ENCODE results near the gene RASGRP1. TPM values are rescaled to one million over a fixed set of nuclear protein-coding genes. Genes with fewer than 3 reads are reported as not detected.

The RASGRP1 gene
- polyA plus RNA-seq, 1 of the 3 experiments (the other 2 are of a cell fraction) = 0.03 TPM

- Histone ChIP-seq H3K4me2 (no peak overlapping the region), H3K9me3 (0 out of 2 replicates have a peak, but pooled peaks cover 7% of the 10 kb centered on the region), H3K27me3 (ENCODE audit: insufficient read depth) (peaks cover 9% of the 10 kb centered on the region; the same call in 1 of the 2 replicates), H3K9me2 (no peaks in the 10 kb centered on the region), H2AFZ (ENCODE audit: low read depth) (no peak overlapping the region), H3F3A (replicated peaks; ENCODE audit: insufficient read depth) (no peaks in the 10 kb centered on the region), H3K4me1 (ENCODE audit: control insufficient read depth in 1 of 2, insufficient read depth in 2 of 2, low read depth in 1 of 2, low read length in 1 of 2) (peaks cover 0 to 7% of the 10 kb centered on the region in 2 experiments; a peak in 1 of 4 replicates), H4K20me1 (ENCODE audit: insufficient read depth) (no peaks in the 10 kb centered on the region), H3K27ac (ENCODE audit: low read depth in 2 of 2, low read length in 1 of 2) (no peak overlapping the region), H3K4me3 (ENCODE audit: low read depth in 2 of 2, low read length in 1 of 2) (no peak overlapping the region), H3K9ac (no peak overlapping the region), H3K79me2 (ENCODE audit: insufficient read depth) (no peaks in the 10 kb centered on the region), H3K36me3 (replicated peaks in 1 of 2; ENCODE audit: control insufficient read depth in 1 of 2, insufficient read depth in 2 of 2, low read length in 1 of 2) (no peaks in the 10 kb centered on the region)
- no peak for DNase-seq
- WGBS (ENCODE audit: low lambda C conversion rate) = 0% methylated on average over 1 of the region's 3 CpGs
- ChIA-PET CTCF (interaction anchor here (1.0 to 5.8 kb wide), 27 partner anchors 8 to 489 kb away, joined by 3 to 101 read pairs (median 6); partner anchors contain the start of genes FAM98B and RASGRP1), POLR2A (interaction anchor here (3.1 kb wide), 1 partner anchor 13 kb away, joined by 15 read pairs; the partner anchor contains the start of gene FAM98B)
- no peak for TF ChIP-seq RCOR1 (IDR thresholded peaks at IDR 0.05; ENCODE audit: low read length)
- no peak for TF ChIP-seq SMC3 (IDR thresholded peaks at IDR 0.05; ENCODE audit: low read depth, low read length)
- TF ChIP-seq ELF1 (IDR thresholded peaks at IDR 0.05) = no peak
- TF ChIP-seq IRF3 (IDR thresholded peaks at IDR 0.05; ENCODE audit: low read depth, low read length) = no peak
- no peak for TF ChIP-seq SIN3A (IDR thresholded peaks at IDR 0.05; ENCODE audit: borderline replicate concordance, low read depth, low read length)
- no peak for TF ChIP-seq MXI1 (IDR thresholded peaks at IDR 0.05; ENCODE audit: low read depth, low read length)
Observed at GRCh38 chr15:38441130-38441519, 123.5 kb downstream of the RASGRP1 start.

- peak; percentile 58 for DNase-seq
Observed at GRCh38 chr15:38440353-38441129, 124.1 kb downstream of the RASGRP1 start.

More at GRCh38 chr15:38440353-38441129, 124.1 kb downstream of the RASGRP1 start:
- Histone ChIP-seq H3K9ac (no peak overlapping the region), H3F3A (replicated peaks; ENCODE audit: insufficient read depth) (no peaks in the 10 kb centered on the region), H3K4me1 (ENCODE audit: control insufficient read depth in 1 of 2, insufficient read depth in 2 of 2, low read depth in 1 of 2, low read length in 1 of 2) (peaks cover 0 to 7% of the 10 kb centered on the region in 2 experiments; a peak in 1 of 4 replicates), H4K20me1 (ENCODE audit: insufficient read depth) (no peaks in the 10 kb centered on the region), H3K9me3 (0 out of 2 replicates have a peak, but pooled peaks cover 7% of the 10 kb centered on the region), H3K27me3 (ENCODE audit: insufficient read depth) (0 out of 2 replicates have a peak, but pooled peaks cover 9% of the 10 kb centered on the region), H3K4me2 (no peak overlapping the region), H3K4me3 (ENCODE audit: low read depth in 2 of 2, low read length in 1 of 2) (no peak overlapping the region; a peak in 1 of 4 replicates), H3K27ac (ENCODE audit: low read depth in 2 of 2, low read length in 1 of 2) (no peak overlapping the region; a peak in 1 of 4 replicates), H3K79me2 (ENCODE audit: insufficient read depth) (no peaks in the 10 kb centered on the region), H3K36me3 (replicated peaks in 1 of 2; ENCODE audit: control insufficient read depth in 1 of 2, insufficient read depth in 2 of 2, low read length in 1 of 2) (no peaks in the 10 kb centered on the region), H2AFZ (ENCODE audit: low read depth) (peak overlapping the region; percentile 18; the same call in 1 of the 2 replicates), H3K9me2 (no peaks in the 10 kb centered on the region)
- TF ChIP-seq RAD21 (IDR thresholded peaks at IDR 0.05; ENCODE audit: low read length) = peak; percentile 88
- no peak for TF ChIP-seq NFIC (IDR thresholded peaks at IDR 0.05; ENCODE audit: borderline replicate concordance)
- peak; percentile 76 for TF ChIP-seq SMC3 (IDR thresholded peaks at IDR 0.05; ENCODE audit: low read depth, low read length)
- TF ChIP-seq CTCF (IDR thresholded peaks at IDR 0.05) = peak; percentile 94
- TF ChIP-seq FOXJ3 (CRISPR knock-in tag; IDR thresholded peaks at IDR 0.05) = peak; percentile 39; the same call in 1 of the 2 replicates
- TF ChIP-seq TCF12 (IDR thresholded peaks at IDR 0.05) = peak; percentile 27; the same call in 1 of the 2 replicates
- no peak for TF ChIP-seq REST (IDR thresholded peaks at IDR 0.05; ENCODE audit: low read depth, low read length)
- no peak for TF ChIP-seq CHD2 (IDR thresholded peaks at IDR 0.05; ENCODE audit: low read length, partially characterized antibody)
- CTCF ChIA-PET = interaction anchor here (0.6 to 5.8 kb wide), 46 partner anchors 9 to 489 kb away, joined by 3 to 101 read pairs (median 4); partner anchors contain the start of genes FAM98B and RASGRP1
- 15% methylated on average over 7 of the region's 9 CpGs for WGBS (ENCODE audit: low lambda C conversion rate)
- POLR2A ChIA-PET = interaction anchor here (0.6 to 3.1 kb wide), 2 partner anchors 14 to 242 kb away, joined by 3 to 15 read pairs; partner anchors contain the start of gene FAM98B

All from SK-N-SH (cell line).